Colon (tissue), 2 donors: ENCODE data around the gene FAM117B.
"Not testable (repeated sequence)": the region's sequence is repeated elsewhere in the genome, so short reads cannot be mapped to it uniquely, and the experiment has no call there.

ENCODE experiments used
- FAIRE-seq: peaks from 2 replicates; lab custom pipeline; 2012; peaks lifted over from hg19 to GRCh38; lab: Jason Lieb, UNC
- donor health status: control.
- donor health status: control.

Gene FAM117B

DNA sequence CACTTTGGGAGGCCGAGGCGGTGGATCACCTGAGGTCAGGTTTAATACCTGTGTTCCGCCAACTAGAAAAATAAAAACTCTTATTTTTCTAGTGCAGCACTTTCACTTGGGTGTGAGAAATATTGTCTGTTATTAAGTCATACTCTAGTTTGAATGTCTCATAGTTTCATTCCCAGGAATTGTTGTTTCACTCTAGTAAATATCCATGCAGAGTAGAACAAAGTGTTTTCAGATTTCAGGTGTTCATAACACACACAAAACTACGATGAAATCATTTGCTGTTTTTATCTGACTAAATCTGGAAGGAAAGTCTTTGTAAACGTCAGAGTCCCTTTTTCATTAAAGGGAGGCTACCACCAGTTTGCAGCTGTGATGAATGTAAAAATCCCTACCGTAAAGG, 4.0 kb downstream of the FAM117B start:
- FAIRE-seq = no peak

DNA sequence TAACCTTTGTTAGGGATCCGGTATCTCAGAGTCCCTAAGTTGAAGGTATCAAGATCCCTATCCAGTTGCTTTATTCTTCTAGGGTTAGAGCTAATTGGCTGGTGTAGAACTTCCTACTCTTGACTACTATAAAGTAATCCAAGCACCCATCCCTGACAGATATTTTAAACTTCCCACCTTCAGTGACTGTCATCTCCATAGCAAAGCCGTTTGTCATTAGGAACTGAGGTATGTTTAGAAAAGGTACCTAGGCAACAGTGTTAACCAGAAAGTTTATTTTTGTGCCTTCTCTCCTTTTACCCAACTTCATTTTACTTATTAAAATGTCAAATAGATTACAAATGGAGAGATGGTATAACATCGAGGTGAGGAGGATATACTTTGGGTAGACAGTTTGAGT, 4.5 kb downstream of the FAM117B start:
- FAIRE-seq = no peak

- no peak for FAIRE-seq
These were observed 7.8 kb downstream of the FAM117B start for GRCh38 chr2:202642567-202642966.

DNA sequence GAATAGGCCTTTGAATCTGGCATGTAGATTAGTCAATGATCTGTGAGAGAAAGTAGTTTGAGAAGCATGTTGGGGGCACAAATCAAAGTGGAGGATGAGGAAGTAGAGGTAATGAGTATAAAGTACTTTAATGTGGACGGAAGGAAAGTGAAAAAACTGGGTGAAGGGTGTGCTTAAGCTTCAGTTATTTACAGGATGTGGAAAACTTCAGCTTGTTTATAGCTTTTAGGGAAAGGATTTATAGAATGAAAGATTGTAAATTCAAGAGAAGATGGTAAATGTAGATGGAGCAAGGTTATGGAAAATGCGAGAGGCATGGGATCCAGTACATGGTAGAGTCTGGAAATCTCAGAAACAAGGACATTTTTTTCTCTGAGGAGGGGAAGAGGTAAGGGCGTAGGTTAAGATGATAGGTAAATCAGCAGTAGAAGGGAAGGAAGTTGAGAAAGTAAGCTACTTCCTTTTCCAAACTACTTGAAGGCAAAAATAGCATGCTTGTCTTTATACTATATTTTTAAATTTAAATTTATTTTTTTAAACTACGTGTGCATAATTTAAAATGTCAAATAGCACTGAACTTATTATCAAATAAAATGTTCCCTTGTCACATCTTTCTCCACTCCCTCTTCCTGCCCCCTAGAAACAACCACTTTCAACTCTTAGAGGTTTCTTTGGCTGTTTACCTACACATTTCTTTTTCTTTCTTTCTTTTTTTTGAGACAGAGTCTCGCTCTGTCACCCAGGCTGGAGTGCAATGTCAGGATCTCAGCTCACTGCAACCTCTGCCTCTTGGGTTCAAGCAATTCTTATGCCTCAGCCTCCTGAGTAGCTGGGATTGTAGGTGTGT, 8.5 kb downstream of the FAM117B start:
- no peak for FAIRE-seq

GRCh38 chr2:202652119-202652518, 17.4 kb downstream of the FAM117B start:
- FAIRE-seq = no peak

GRCh38 chr2:202653890-202654289, 19.1 kb downstream of the FAM117B start:
- FAIRE-seq = no peak

DNA sequence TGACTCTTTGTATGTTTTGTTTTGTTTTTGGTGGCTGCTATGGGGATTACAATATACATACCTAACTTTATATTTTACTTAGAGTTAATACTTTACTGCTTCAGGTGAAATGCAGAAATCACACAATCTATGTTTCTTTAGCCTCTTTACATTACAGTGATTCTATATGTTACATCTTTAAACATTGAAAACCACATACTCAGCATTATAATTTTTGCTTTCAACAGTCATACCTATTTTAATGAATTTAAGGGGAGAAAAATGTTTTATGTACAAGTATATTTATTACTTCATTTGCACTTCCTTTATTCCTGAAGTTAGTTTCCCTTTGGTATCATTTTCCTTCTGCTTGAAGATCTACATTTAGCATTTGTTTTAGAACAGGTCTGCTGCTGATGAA, 23.1 kb downstream of the FAM117B start:
- FAIRE-seq = no peak

- FAIRE-seq = no peak
These were observed 26.0 kb downstream of the FAM117B start for GRCh38 chr2:202660796-202661195.

GRCh38 chr2:202669841-202670240, 35.1 kb downstream of the FAM117B start:
- no peak for FAIRE-seq

- no peak for FAIRE-seq
These were observed 36.7 kb downstream of the FAM117B start for GRCh38 chr2:202671317-202672035.

- not testable (repeated sequence) for FAIRE-seq
These were observed 40.3 kb downstream of the FAM117B start for GRCh38 chr2:202675097-202675496.

GRCh38 chr2:202679980-202680379, 45.2 kb downstream of the FAM117B start:
- no peak for FAIRE-seq

DNA sequence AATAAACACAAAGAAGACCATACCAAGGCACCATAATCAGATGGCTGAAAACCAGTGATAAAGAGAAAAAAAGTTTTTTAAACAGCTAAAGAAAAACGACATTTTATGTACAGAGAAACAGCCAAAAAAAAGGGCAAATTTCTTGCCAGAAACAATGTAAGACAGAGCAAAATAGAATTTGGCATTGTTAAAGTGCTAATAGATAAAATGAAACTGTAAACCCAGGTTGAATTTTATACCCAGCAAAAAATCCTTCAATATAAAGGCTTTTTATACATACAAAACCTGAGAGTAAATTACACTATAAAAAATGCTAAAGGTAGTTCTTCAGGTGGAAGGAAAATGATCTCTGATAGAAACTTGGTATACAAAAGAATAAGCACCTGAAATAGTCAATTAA, 45.7 kb downstream of the FAM117B start:
- no peak for FAIRE-seq

DNA sequence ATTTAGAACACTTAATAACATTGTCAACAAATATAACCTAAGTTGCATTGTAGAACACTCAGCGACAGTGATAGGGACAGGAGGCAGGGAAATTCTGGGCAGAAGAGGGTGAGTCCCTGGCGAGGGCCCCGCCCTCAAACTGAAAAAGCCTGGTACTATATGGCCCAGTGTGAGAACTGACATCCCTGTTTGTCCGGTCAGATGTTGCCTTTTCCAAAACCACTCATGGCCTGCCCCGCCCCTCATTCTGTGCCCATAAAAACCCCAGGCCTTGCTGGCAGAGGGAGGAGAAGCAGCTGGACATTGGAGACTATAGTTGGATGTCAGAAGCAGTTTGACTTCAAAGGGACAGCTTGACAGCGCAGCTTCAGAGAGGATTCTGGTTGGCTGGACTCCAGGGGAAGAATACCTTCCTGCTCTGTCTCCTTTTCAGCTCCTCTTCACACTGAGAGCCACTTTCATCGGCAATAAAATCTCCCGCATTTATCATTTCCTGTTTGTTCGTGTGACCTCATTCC, 47.0 kb downstream of the FAM117B start:
- FAIRE-seq = no peak

DNA sequence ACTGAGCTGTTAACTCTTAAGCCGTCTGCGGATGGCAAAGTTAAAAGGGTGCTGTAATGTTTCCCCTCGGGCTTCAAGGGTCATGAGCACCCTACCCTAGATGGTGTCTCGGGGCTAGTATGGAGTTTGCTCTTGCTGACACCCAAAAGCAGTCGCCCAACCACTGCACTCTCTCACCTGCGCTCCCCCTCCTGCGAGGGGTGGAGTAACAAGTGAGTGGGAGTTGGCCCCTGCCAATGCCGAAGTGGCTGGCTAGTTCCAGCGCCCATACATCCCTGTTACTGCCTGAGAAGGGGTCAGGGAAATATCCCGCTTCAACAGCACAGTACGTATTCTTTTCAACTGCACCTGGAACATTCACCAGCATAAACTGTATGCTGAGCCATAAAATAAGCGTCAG, 47.5 kb downstream of the FAM117B start:
- no peak for FAIRE-seq

- no peak for FAIRE-seq
These were observed 52.5 kb downstream of the FAM117B start for GRCh38 chr2:202687276-202687675.

- FAIRE-seq = no peak
These were observed 54.7 kb downstream of the FAM117B start for GRCh38 chr2:202689459-202689858.

DNA sequence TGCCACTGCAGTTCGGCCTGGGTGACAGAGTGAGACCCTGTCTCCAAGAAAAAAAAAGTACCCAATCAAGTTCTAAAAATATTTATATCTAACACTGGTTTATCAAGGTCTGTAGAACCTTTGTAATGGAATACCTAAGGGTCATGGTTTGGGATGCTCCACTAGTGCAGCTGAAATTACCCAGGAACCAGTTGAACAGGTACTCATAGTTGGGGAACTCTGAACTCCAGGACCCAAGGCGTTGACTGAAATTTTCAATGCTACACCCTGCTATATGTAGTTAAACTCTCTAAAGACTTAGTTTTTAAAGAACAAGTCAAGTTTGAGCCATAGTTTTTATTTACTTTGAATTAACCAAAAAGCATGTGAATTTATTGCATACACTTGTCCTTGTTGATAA, 55.1 kb downstream of the FAM117B start:
- FAIRE-seq = no peak

DNA sequence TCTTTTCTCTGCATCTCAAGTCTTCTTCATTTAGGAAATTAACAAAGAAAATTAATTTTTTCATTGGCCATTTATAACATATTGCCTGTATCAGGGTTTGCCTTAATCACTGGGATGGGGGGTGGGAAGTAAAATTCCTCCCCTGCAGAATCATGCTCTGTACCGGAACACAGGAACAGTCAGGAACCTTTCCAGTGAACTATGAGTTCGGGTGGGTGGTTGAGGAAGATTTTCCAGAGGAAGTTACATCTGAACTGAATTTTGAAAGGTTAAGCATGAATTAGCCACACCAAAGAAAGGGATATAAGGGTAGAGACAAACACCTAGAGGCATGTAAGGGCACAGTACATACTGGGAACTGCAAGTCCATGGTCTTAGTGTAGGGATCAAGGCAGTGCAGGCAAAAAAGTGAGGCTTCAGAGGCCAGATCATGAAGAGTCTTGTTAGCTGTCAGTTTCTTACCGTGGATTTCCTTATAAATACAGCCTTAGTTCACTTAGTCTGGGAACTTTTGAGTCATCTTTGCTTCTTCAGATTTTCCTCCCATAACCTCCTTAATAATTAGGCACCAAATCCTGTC, 55.6 kb downstream of the FAM117B start:
- FAIRE-seq = no peak

DNA sequence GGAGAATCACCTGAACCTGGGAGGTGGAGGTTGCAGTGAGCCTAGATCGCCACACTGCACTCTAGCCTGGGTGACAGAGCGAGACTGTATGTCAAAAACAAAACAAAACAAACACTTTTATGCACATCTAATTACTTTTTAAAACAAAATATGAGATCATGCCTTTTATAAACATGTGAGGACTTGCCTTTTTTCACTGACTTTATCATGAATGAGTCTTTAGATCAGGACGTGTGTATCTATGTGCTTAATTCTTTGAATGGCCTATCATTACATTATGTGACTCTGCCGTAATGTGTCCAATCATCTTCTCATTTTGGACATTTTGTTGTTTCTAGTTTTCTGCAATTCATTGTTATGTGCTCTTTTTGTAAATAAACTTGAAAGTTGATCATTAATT, 58.7 kb downstream of the FAM117B start:
- no peak for FAIRE-seq

- no peak for FAIRE-seq
These were observed 60.4 kb downstream of the FAM117B start for GRCh38 chr2:202695166-202695565.

- no peak for FAIRE-seq
These were observed 65.5 kb downstream of the FAM117B start for GRCh38 chr2:202700075-202700901.
